IMR-90 (cell line): ENCODE results near the gene PACS1. TPM values are rescaled to one million over a fixed set of nuclear protein-coding genes. Genes with fewer than 3 reads are reported as not detected.

ENCODE experiments used
- ATAC-seq: fragments of 200-7000 bp; cut with Tn5 transposase; 2 replicates; pipeline ENCODE4 v1.9.1; 2020; ENCODE audit warnings: low read depth, mild to moderate bottlenecking, moderate library complexity
- BruUV-seq: library from RNA; stranded (reverse); fragments of 400-500 nt; replicated peaks from 2 replicates; lab custom pipeline; 2021; lab: Mats Ljungman, UMichigan
- CTCF ChIA-PET: fragments of 300-600 bp; formaldehyde crosslinking; extraction: SDS; loops from one replicate; lab custom pipeline; 2021; ENCODE audit warnings: antibody characterized with exemption; lab: Yijun Ruan, JAX
- POLR2A ChIA-PET: fragments of 300-600 bp; sonication (Branson Sonifier 250); formaldehyde crosslinking; loops from one replicate; lab custom pipeline; 2022; ENCODE audit warnings: antibody characterized with exemption; ENCODE audit not compliant: unreplicated experiment; lab: Charles Lee
- DNase-seq: peaks from one replicate; pipeline ENCODE4 v3.0.0; 2013
- H2AFZ ChIP-seq: replicated peaks from 2 replicates; pipeline ENCODE3; 2013; ENCODE audit warnings: low read length, mild to moderate bottlenecking; ENCODE audit not compliant: poor library complexity
- H2AK5ac ChIP-seq: 2 replicates; pipeline ENCODE4 v1.6.1; 2013; ENCODE audit warnings: low read depth, low read length, inconsistent platforms
- H2AK9ac ChIP-seq: replicated peaks from 2 replicates; pipeline ENCODE3; 2013; ENCODE audit warnings: mild to moderate bottlenecking, low read depth, low read length, moderate library complexity; ENCODE audit not compliant: poor library complexity
- H2BK120ac ChIP-seq: 2 replicates; pipeline ENCODE4 v1.6.1; 2013; ENCODE audit warnings: low read depth, low read length, inconsistent platforms
- H2BK15ac ChIP-seq: 3 replicates; pipeline ENCODE4 v1.6.1; 2013; ENCODE audit warnings: low read depth, low read length, inconsistent platforms
- H2BK20ac ChIP-seq: 2 replicates; pipeline ENCODE4 v1.6.1; 2013; ENCODE audit warnings: low read depth, mild to moderate bottlenecking, inconsistent platforms, low read length, moderate library complexity
- H2BK5ac ChIP-seq: 2 replicates; pipeline ENCODE4 v1.6.1; 2013; ENCODE audit warnings: mild to moderate bottlenecking, low read depth, low read length, inconsistent platforms; ENCODE audit not compliant: poor library complexity, severe bottlenecking
- H3K14ac ChIP-seq: replicated peaks from 2 replicates; pipeline ENCODE4 v1.6.1; 2013; ENCODE audit warnings: low read depth, low read length, inconsistent platforms
- H3K18ac ChIP-seq: 2 replicates; pipeline ENCODE4 v1.6.1; 2013; ENCODE audit warnings: low read depth, low read length, control low read depth
- H3K23ac ChIP-seq: 2 replicates; pipeline ENCODE4 v1.6.1; 2013; ENCODE audit warnings: low read depth, low read length, inconsistent platforms
- H3K27ac ChIP-seq: 2 replicates; pipeline ENCODE4 v1.5.1; 2013; ENCODE audit warnings: mild to moderate bottlenecking, control low read depth, low read length; ENCODE audit not compliant: insufficient read depth
- H3K27me3 ChIP-seq: 2 replicates; pipeline ENCODE4 v1.6.1; 2013; ENCODE audit warnings: low read length; ENCODE audit not compliant: control insufficient read depth, insufficient read depth
- H3K36me3 ChIP-seq: 2 replicates; pipeline ENCODE4 v1.6.1; 2013; ENCODE audit warnings: low read length, mixed read lengths; ENCODE audit not compliant: control insufficient read depth, insufficient read depth
- H3K4ac ChIP-seq: 2 replicates; pipeline ENCODE4 v1.6.1; 2013; ENCODE audit warnings: low read depth, low read length, inconsistent platforms
- H3K4me1 ChIP-seq: 2 replicates; pipeline ENCODE4 v1.6.1; 2013; ENCODE audit warnings: low read length, mixed read lengths; ENCODE audit not compliant: control insufficient read depth, insufficient read depth
- H3K4me2 ChIP-seq: 2 replicates; pipeline ENCODE4 v1.6.1; 2013; ENCODE audit warnings: low read depth, mild to moderate bottlenecking, control low read depth, low read length, moderate library complexity
- H3K4me3 ChIP-seq: 2 replicates; pipeline ENCODE4 v1.5.1; 2013; ENCODE audit warnings: low read depth, mild to moderate bottlenecking, control low read depth, low read length, moderate library complexity; ENCODE audit not compliant: insufficient read depth
- H3K56ac ChIP-seq: 2 replicates; pipeline ENCODE4 v1.6.1; 2013; ENCODE audit warnings: low read length, inconsistent platforms; ENCODE audit not compliant: insufficient read depth; ENCODE audit errors: extremely low read depth
- H3K79me1 ChIP-seq, 2 experiments: 2 replicates each; pipeline ENCODE4 v1.6.1; 2013; ENCODE audit warnings: low read length in 2 of 2, inconsistent platforms in 1 of 2, low read depth in 1 of 2
- H3K9ac ChIP-seq: 2 replicates; pipeline ENCODE4 v1.6.1; 2013; ENCODE audit warnings: low read depth, low read length, control low read depth
- H3K9me1 ChIP-seq: 2 replicates; pipeline ENCODE4 v1.6.1; 2013; ENCODE audit warnings: low read length, inconsistent platforms; ENCODE audit not compliant: insufficient read depth
- H3K9me3 ChIP-seq: 2 replicates; pipeline ENCODE4 v1.6.1; 2013; ENCODE audit warnings: low read length; ENCODE audit not compliant: control insufficient read depth, insufficient read depth
- H4K20me1 ChIP-seq: 2 replicates; pipeline ENCODE4 v1.6.1; 2013; ENCODE audit warnings: low read length, inconsistent platforms; ENCODE audit not compliant: insufficient read depth
- H4K5ac ChIP-seq: 2 replicates; pipeline ENCODE4 v1.6.1; 2013; ENCODE audit warnings: mild to moderate bottlenecking, low read depth, low read length, control low read depth
- H4K8ac ChIP-seq, 2 experiments: 2 replicates each; pipeline ENCODE4 v1.6.1; 2013; ENCODE audit warnings: low read depth in 2 of 2, low read length in 2 of 2, control low read depth in 1 of 2, inconsistent platforms in 1 of 2
- H4K91ac ChIP-seq: 2 replicates; pipeline ENCODE4 v1.6.1; 2013; ENCODE audit warnings: low read depth, low read length, inconsistent platforms; ENCODE audit not compliant: insufficient read depth
- CTCF ChIP-seq: conservative IDR thresholded peaks from 2 replicates; pipeline ENCODE4 v1.5.1; 2012; ENCODE audit warnings: mild to moderate bottlenecking, low read depth, low read length, improper control_type of control experiment
- ELK1 ChIP-seq: fragments of 150-350 bp; IDR thresholded peaks from 2 replicates; pipeline ENCODE4 v1.6.1; 2016; ENCODE audit warnings: low read depth, mild to moderate bottlenecking, low read length, moderate library complexity, borderline replicate concordance
- MAZ ChIP-seq: IDR thresholded peaks from 2 replicates; pipeline ENCODE4 v1.6.1; 2012; ENCODE audit warnings: low read depth, mild to moderate bottlenecking, low read length, improper control_type of control experiment, moderate library complexity, borderline replicate concordance
- MXI1 ChIP-seq: IDR thresholded peaks from 2 replicates; pipeline ENCODE4 v1.6.1; 2012; ENCODE audit warnings: low read depth, mild to moderate bottlenecking, low read length, moderate library complexity, borderline replicate concordance
- POLR2A ChIP-seq: IDR thresholded peaks from 2 replicates; pipeline ENCODE4 v1.6.1; 2012; ENCODE audit warnings: mild to moderate bottlenecking, low read depth, low read length
- WGBS, 2 experiments: methylation state at CpG; one replicate each; pipeline versions ENCODE4 v1.1.5 to v1.1.7; 2013; ENCODE audit warnings: missing lambda C conversion rate in 2 of 2; ENCODE audit not compliant: insufficient read length in 1 of 2; ENCODE audit errors: extremely low coverage in 2 of 2; 5-methylcytosine and 5-hydroxymethylcytosine counted together
- dilution Hi-C: fragments of 300-500 bp; cut with HindIII; formaldehyde crosslinking; loops from one replicate; pipeline ENCODE4 v1.14.3; 2018; ENCODE audit warnings: low sequenced_read_pairs; ENCODE audit not compliant: unreplicated experiment
- in situ Hi-C: fragments of 300-500 bp; cut with MboI; formaldehyde crosslinking; loops from 3 replicates; pipeline ENCODE4 v1.14.3; 2019; ENCODE audit warnings: low sequenced_read_pairs, inconsistent platforms, mixed read lengths
- intact Hi-C: fragments of 100-400 bp; cut with micrococcal nuclease; formaldehyde crosslinking; loops from 2 replicates; pipeline ENCODE4 v1.10.0; 2022
- polyA plus RNA-seq, 3 experiments: library from polyadenylated mRNA; depleted of rRNA; stranded (reverse); fragments of >200 nt; gene quantifications; 2 replicates each; pipeline ENCODE4 v1.2.3, GENCODE V29; 2012; ENCODE audit warnings: low replicate concordance in 1 of 3
- total RNA-seq: library from RNA; depleted of rRNA; stranded (reverse); fragments of >200 nt; gene quantifications from 2 replicates; pipeline ENCODE4 v1.2.3, GENCODE V29; 2012

Gene PACS1
- total and polyA plus RNA-seq, 2 of the 4 experiments (the other 2 are of a cell fraction): 7.3 to 32.0 TPM

DNA sequence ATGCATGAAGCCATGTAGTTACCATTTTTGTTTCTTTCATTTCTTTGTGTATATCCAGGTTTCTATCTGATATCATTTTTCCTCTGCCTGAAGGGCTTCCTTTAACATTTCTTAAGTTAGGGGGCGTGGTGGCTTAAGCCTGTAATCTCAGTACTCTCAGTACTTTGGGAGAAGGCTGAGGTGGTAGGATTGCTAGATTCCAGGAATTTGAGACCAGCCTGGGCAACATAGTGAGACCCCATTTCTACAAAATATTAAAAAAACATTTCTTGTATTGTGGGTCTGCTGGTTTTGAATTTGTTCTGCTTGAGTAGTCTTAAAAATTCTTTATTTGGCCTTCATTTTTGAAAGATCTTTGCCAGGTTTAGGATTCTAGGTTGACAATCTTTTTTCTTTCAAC is 5.5 kb upstream of the PACS1 start:
- Histone ChIP-seq H3K4ac (no peak overlapping the region), H4K91ac (no peak overlapping the region), H3K56ac (no peak overlapping the region), H2BK5ac (no peak overlapping the region), H3K4me3 (no peak overlapping the region), H3K23ac (no peak overlapping the region), H3K36me3 (peaks cover 69% of the 10 kb centered on the region), H2BK120ac (no peak overlapping the region), H4K8ac (no peak overlapping the region), H3K14ac (no peak overlapping the region), H3K79me1 (peaks cover 29 to 59% of the 10 kb centered on the region in 2 experiments), H3K18ac (no peak overlapping the region), H3K9ac (no peak overlapping the region), H2BK20ac (no peak overlapping the region), H4K5ac (no peak overlapping the region), H3K27ac (no peak overlapping the region), H2AFZ (no peak overlapping the region), H2AK9ac (no peak overlapping the region), H3K27me3 (no peaks in the 10 kb centered on the region), H2AK5ac (no peak overlapping the region), H3K4me1 (peaks cover 9% of the 10 kb centered on the region), H3K4me2 (no peak overlapping the region), H3K9me3 (no peaks in the 10 kb centered on the region), H2BK15ac (no peak overlapping the region), H4K20me1 (peaks cover 21% of the 10 kb centered on the region), H3K9me1 (peaks cover 9% of the 10 kb centered on the region)
- ChIA-PET CTCF (no interaction called here), POLR2A (no interaction called here)
- ATAC-seq (no peak), DNase-seq (no peak)
- TF ChIP-seq MAZ: no peak
- no peak for TF ChIP-seq MXI1
- no peak for TF ChIP-seq CTCF
- TF ChIP-seq POLR2A: no peak
- no peak for TF ChIP-seq ELK1
- intact Hi-C loops: no loop called here
- no CpG with 5 or more reads among the region's 1 CpG for WGBS, 2 experiments
- in situ Hi-C loops: no loop called here
- dilution Hi-C loops: no loop called here
- BruUV-seq: no TSS peak
